Measurements from ENCODE around the gene ZDHHC14.

DNA sequence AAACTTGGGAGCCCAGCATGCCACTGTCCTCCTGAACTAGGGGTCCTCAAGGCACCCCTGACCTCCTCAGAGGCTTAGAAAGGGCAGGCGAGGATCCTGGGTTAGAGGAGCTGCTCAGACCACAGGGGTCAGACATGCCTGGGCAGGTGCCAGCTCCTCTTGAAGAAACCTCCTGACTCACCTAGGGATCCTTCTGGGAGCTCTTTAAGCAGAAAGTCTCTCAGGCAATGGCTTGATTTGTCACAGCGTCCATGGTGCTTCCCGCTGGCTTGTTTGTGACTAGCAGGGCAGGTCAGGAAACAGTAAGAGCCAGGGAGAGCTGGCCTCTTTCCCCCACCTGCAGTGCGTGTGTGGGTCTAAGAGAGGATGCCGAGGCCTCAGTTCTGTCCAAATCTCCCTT is 267.6 kb downstream of the ZDHHC14 start:
- TF ChIP-seq, protein P1, sequence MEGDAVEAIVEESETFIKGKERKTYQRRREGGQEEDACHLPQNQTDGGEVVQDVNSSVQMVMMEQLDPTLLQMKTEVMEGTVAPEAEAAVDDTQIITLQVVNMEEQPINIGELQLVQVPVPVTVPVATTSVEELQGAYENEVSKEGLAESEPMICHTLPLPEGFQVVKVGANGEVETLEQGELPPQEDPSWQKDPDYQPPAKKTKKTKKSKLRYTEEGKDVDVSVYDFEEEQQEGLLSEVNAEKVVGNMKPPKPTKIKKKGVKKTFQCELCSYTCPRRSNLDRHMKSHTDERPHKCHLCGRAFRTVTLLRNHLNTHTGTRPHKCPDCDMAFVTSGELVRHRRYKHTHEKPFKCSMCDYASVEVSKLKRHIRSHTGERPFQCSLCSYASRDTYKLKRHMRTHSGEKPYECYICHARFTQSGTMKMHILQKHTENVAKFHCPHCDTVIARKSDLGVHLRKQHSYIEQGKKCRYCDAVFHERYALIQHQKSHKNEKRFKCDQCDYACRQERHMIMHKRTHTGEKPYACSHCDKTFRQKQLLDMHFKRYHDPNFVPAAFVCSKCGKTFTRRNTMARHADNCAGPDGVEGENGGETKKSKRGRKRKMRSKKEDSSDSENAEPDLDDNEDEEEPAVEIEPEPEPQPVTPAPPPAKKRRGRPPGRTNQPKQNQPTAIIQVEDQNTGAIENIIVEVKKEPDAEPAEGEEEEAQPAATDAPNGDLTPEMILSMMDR (IDR thresholded peaks at IDR 0.05) = no peak
- no peak for TF ChIP-seq ZFX (IDR thresholded peaks at IDR 0.05; ENCODE audit: borderline replicate concordance)

All from 22Rv1 (cell line).